Stomach (tissue), 9 donors: ENCODE results near the gene STK31. TPM values are rescaled to one million over a fixed set of nuclear protein-coding genes. Genes with fewer than 3 reads are reported as not detected.
"Not testable (repeated sequence)": the region's sequence is repeated elsewhere in the genome, so short reads cannot be mapped to it uniquely, and the experiment has no call there.

Experiments
- DNase-seq, 2 donors: peaks; one replicate each; pipeline versions ENCODE4 v3.0.0 to v3.0.0-alpha.2; 2013 to 2019
- H3K27ac ChIP-seq, 5 donors: fragments of 200-600 bp in 4 of 5; sonication (generic) in 4 of 5; one replicate each; pipeline ENCODE4 v1.5.1; 2013 to 2019; ENCODE audit warnings: mild to moderate bottlenecking in 1 of 5, moderate library complexity in 1 of 5
- H3K27me3 ChIP-seq, 3 donors: fragments of 200-600 bp; sonication (generic); one replicate each; pipeline ENCODE4 v1.5.1; 2017 to 2019; ENCODE audit warnings: mixed run types in 1 of 3
- H3K36me3 ChIP-seq, 4 donors: fragments of 200-600 bp; sonication (generic); 1 replicate in 3 of 4; 2 replicates in 1 of 4; pipeline ENCODE4 v1.5.1; 2016 to 2019
- H3K4me1 ChIP-seq, 4 donors: fragments of 200-600 bp; sonication (generic); one replicate each; pipeline ENCODE4 v1.5.1; 2016 to 2019
- H3K4me3 ChIP-seq, 4 donors: fragments of 200-600 bp; sonication (generic) in 3 of 4; one replicate each; pipeline ENCODE4 v1.5.1; 2016 to 2019; ENCODE audit warnings: mild to moderate bottlenecking in 1 of 4
- H3K9me3 ChIP-seq, 4 donors: fragments of 200-600 bp; sonication (generic); one replicate each; pipeline ENCODE4 v1.5.1; 2016 to 2019
- CTCF ChIP-seq, 7 experiments: fragments of 450-650 bp in 4 of 7; fragments of 200-600 bp in 3 of 7; sonication (generic) in 3 of 7; IDR thresholded peaks; one replicate each; pipeline ENCODE4 v1.5.1; 2016 to 2019; ENCODE audit warnings: antibody characterized with exemption in 7 of 7, control low read depth in 2 of 7, mild to moderate bottlenecking in 1 of 7
- EP300 ChIP-seq: sonication (generic); formaldehyde crosslinking; IDR thresholded peaks from one replicate; pipeline ENCODE4 v1.6.1; 2017; ENCODE audit warnings: antibody characterized with exemption
- POLR2A ChIP-seq, 4 donors: fragments of 450-650 bp; IDR thresholded peaks; one replicate each; pipeline ENCODE4 v1.6.1; 2016; ENCODE audit warnings: antibody characterized with exemption in 4 of 4, control low read depth in 2 of 4, mild to moderate bottlenecking in 1 of 4, moderate library complexity in 1 of 4
- POLR2AphosphoS5 ChIP-seq, 3 donors: sonication (generic); formaldehyde crosslinking; IDR thresholded peaks; one replicate each; pipeline ENCODE4 v1.6.1; 2016; ENCODE audit warnings: antibody characterized with exemption in 3 of 3
- whole genome bisulfite sequencing, 5 donors: extraction: QIAGEN DNeasy Blood & Tissue Kit in 3 of 5; methylation state at CpG; one replicate each; pipeline versions ENCODE4 v1.1.5 to v1.1.7; 2013 to 2018; 5-methylcytosine and 5-hydroxymethylcytosine counted together
- intact Hi-C: fragments of 100-400 bp; cut with DNase I; formaldehyde crosslinking; loops from one replicate; pipeline ENCODE4 v1.15.1; 2023; ENCODE audit warnings: low total_unique reads
- polyA plus RNA-seq, 3 donors: library from polyadenylated mRNA; stranded (reverse); fragments of 200-250 nt; gene quantifications; one replicate each; pipeline ENCODE4 v1.2.3, GENCODE V29; 2013
- total RNA-seq, 5 donors: library from RNA; depleted of rRNA; stranded (reverse); fragments of >200 nt; gene quantifications; one replicate each; pipeline versions ENCODE4 v1.1.0 to v1.2.3, GENCODE V29; 2014 to 2016
- donor health status: healthy with polysubstance abuse.
- donor health status: Bipolar disorder and iron deficiency.
- donor health status: healthy.

STK31 gene
- total and polyA plus RNA-seq, 8 donors: 0.65 to 9.0 (median 1.8) TPM; not detected in 2

- no peaks in the 10 kb centered on the region for H3K9me3 ChIP-seq
- H3K36me3 ChIP-seq: peaks cover 0 to 2% (median 0%) of the 10 kb centered on the region in 4 donors
- H3K27me3 ChIP-seq: no peaks in the 10 kb centered on the region
- no peak overlapping the region for H3K4me3 ChIP-seq
- DNase-seq: peak; percentile 56 to 71
- intact Hi-C loops: no loop called here
- peaks cover 0 to 23% (median 14%) of the 10 kb centered on the region in 4 donors for H3K4me1 ChIP-seq
- TF ChIP-seq POLR2AphosphoS5 (IDR thresholded peaks at IDR 0.05) (peak in 2 of 3 donors; percentile 18 to 45), CTCF (IDR thresholded peaks at IDR 0.05) (no peak)
- peak overlapping the region in 4 of 5 donors; percentile 21 to 75 (median 45) for H3K27ac ChIP-seq
Measured at GRCh38 chr7:23759671-23760391, 49.8 kb downstream of the STK31 start.

- WGBS, 5 donors: 29 to 62% (median 46%) methylated on average over 3 of the region's 3 CpGs
- no peaks in the 10 kb centered on the region for H3K9me3 ChIP-seq
- no peak for DNase-seq
- H3K27me3 ChIP-seq: no peaks in the 10 kb centered on the region
- no peaks in the 10 kb centered on the region for H3K36me3 ChIP-seq
- no peak overlapping the region for H3K27ac ChIP-seq
- no peak for TF ChIP-seq CTCF (IDR thresholded peaks at IDR 0.05)
- intact Hi-C loops: no loop called here
- peaks cover 0 to 5% (median 1%) of the 10 kb centered on the region in 4 donors for H3K4me1 ChIP-seq
- H3K4me3 ChIP-seq: no peak overlapping the region
Measured at GRCh38 chr7:23765943-23766342, 55.9 kb downstream of the STK31 start.

GRCh38 chr7:23767514-23767913, 57.5 kb downstream of the STK31 start:
- Histone ChIP-seq H3K27ac (no peak overlapping the region), H3K4me1 (no peaks in the 10 kb centered on the region), H3K27me3 (no peaks in the 10 kb centered on the region), H3K9me3 (no peaks in the 10 kb centered on the region), H3K4me3 (no peak overlapping the region), H3K36me3 (no peaks in the 10 kb centered on the region)
- no peak for DNase-seq
- intact Hi-C loops: no loop called here
- no peak for TF ChIP-seq CTCF (IDR thresholded peaks at IDR 0.05)
- no peak for TF ChIP-seq POLR2A (IDR thresholded peaks at IDR 0.05)
- no peak for TF ChIP-seq EP300
- TF ChIP-seq POLR2AphosphoS5 (IDR thresholded peaks at IDR 0.05): no peak

- H3K4me3 ChIP-seq: no peak overlapping the region
- no peaks in the 10 kb centered on the region for H3K36me3 ChIP-seq
- no peaks in the 10 kb centered on the region for H3K27me3 ChIP-seq
- no peak for DNase-seq
- no peak overlapping the region for H3K27ac ChIP-seq
- WGBS, 5 donors: 48 to 84% (median 79%) methylated on average over 3 of the region's 3 CpGs
- no peaks in the 10 kb centered on the region for H3K9me3 ChIP-seq
- intact Hi-C loops: no loop called here
- TF ChIP-seq POLR2A (IDR thresholded peaks at IDR 0.05): no peak
- TF ChIP-seq EP300: no peak
- TF ChIP-seq POLR2AphosphoS5 (IDR thresholded peaks at IDR 0.05): no peak
- no peak for TF ChIP-seq CTCF (IDR thresholded peaks at IDR 0.05)
- H3K4me1 ChIP-seq: no peaks in the 10 kb centered on the region
Measured at GRCh38 chr7:23768022-23768421, 58.0 kb downstream of the STK31 start.

- H3K9me3 ChIP-seq, H3K27ac ChIP-seq, DNase-seq, intact Hi-C loops, H3K27me3 ChIP-seq, H3K36me3 ChIP-seq, H3K4me1 ChIP-seq, H3K4me3 ChIP-seq: not testable (repeated sequence)
- 72 to 85% (median 79%) methylated on average over 7 of the region's 7 CpGs for WGBS, 5 donors
Measured at GRCh38 chr7:23779185-23779800, 69.3 kb downstream of the STK31 start.
